SK-N-SH treated with all-trans-retinoic acid at 6 μM for 48 hours (cell line): ENCODE results near the gene ALMS1.
"Not testable (repeated sequence)": the region's sequence is repeated elsewhere in the genome, so short reads cannot be mapped to it uniquely, and the experiment has no call there.

Source experiments
- ATAC-seq: fragments of 200-7000 bp; cut with Tn5 transposase; 3 replicates; pipeline ENCODE4 v1.9.1; 2020; ENCODE audit warnings: mild to moderate bottlenecking, moderate library complexity
- ARNTL ChIP-seq: fragments of 450-650 bp; formaldehyde crosslinking; IDR thresholded peaks from 2 replicates; pipeline ENCODE4 v1.5.0; 2020; ENCODE audit warnings: low read depth, mild to moderate bottlenecking, moderate library complexity, borderline replicate concordance
- BACH2 ChIP-seq: fragments of 250-450 bp; sonication (Bioruptor Pico); IDR thresholded peaks from 2 replicates; pipeline ENCODE4 v1.9.0; 2021; ENCODE audit warnings: mild to moderate bottlenecking, borderline replicate concordance
- CSDC2 ChIP-seq: fragments of 250-450 bp; sonication (Bioruptor Pico); IDR thresholded peaks from 2 replicates; pipeline ENCODE4 v1.5.0; 2020; ENCODE audit warnings: mild to moderate bottlenecking, moderate library complexity
- ESRRG ChIP-seq: fragments of 250-450 bp; sonication (Bioruptor Pico); IDR thresholded peaks from 2 replicates; pipeline ENCODE4 v1.6.1; 2021; ENCODE audit warnings: mild to moderate bottlenecking
- GLIS3 ChIP-seq: fragments of 250-450 bp; sonication (Bioruptor Pico); IDR thresholded peaks from 2 replicates; pipeline ENCODE4 v1.5.0; 2020; ENCODE audit warnings: mild to moderate bottlenecking, moderate library complexity
- ISL1 ChIP-seq: fragments of 250-450 bp; sonication (Bioruptor Pico); IDR thresholded peaks from 2 replicates; pipeline ENCODE4 v2.1.2; 2022; ENCODE audit warnings: mild to moderate bottlenecking, moderate library complexity
- OSR1 ChIP-seq: fragments of 250-450 bp; sonication (Bioruptor Pico); IDR thresholded peaks from 2 replicates; pipeline ENCODE4 v1.8.0; 2022; ENCODE audit warnings: moderate library complexity, mild to moderate bottlenecking, inconsistent platforms
- PPARA ChIP-seq: fragments of 250-450 bp; sonication (Bioruptor Pico); IDR thresholded peaks from 2 replicates; pipeline ENCODE4 v1.5.0; 2020; ENCODE audit warnings: mild to moderate bottlenecking, borderline replicate concordance
- RARB ChIP-seq: fragments of 250-450 bp; sonication (Bioruptor Pico); IDR thresholded peaks from 2 replicates; pipeline ENCODE4 v1.8.0; 2021; ENCODE audit warnings: mild to moderate bottlenecking, moderate library complexity
- SNAI2 ChIP-seq: fragments of 250-450 bp; sonication (Bioruptor Pico); IDR thresholded peaks from 2 replicates; pipeline ENCODE4 v1.5.0; 2020; ENCODE audit warnings: mild to moderate bottlenecking, moderate library complexity
- TCF4 ChIP-seq: fragments of 250-450 bp; sonication (Bioruptor Pico); IDR thresholded peaks from 2 replicates; pipeline ENCODE4 v1.8.0; 2021; ENCODE audit warnings: mild to moderate bottlenecking, moderate library complexity, borderline replicate concordance
- TOX ChIP-seq: fragments of 250-450 bp; sonication (Bioruptor Pico); IDR thresholded peaks from 2 replicates; pipeline ENCODE4 v1.8.0; 2021; ENCODE audit warnings: mild to moderate bottlenecking, moderate library complexity, borderline replicate concordance
- ZFP3 ChIP-seq: fragments of 250-450 bp; sonication (Bioruptor Pico); IDR thresholded peaks from 2 replicates; pipeline ENCODE4 v1.5.0; 2020; ENCODE audit warnings: mild to moderate bottlenecking, moderate library complexity
- ZFP30 ChIP-seq: fragments of 450-650 bp; formaldehyde crosslinking; IDR thresholded peaks from 2 replicates; pipeline ENCODE4 v1.5.0; 2022; ENCODE audit warnings: mild to moderate bottlenecking, moderate library complexity
- ZNF565 ChIP-seq: fragments of 450-650 bp; formaldehyde crosslinking; conservative IDR thresholded peaks from 2 replicates; pipeline ENCODE4 v1.5.0; 2020; ENCODE audit warnings: low read depth, mild to moderate bottlenecking, moderate library complexity
- ZNF70 ChIP-seq: fragments of 450-650 bp; formaldehyde crosslinking; IDR thresholded peaks from 2 replicates; pipeline ENCODE4 v1.5.0; 2020; ENCODE audit warnings: mild to moderate bottlenecking, moderate library complexity
- TF ChIP-seq, protein P1 (sequence below): fragments of 250-450 bp; sonication (Bioruptor Pico); IDR thresholded peaks from 2 replicates; pipeline ENCODE4 v1.5.0; 2020; ENCODE audit warnings: mild to moderate bottlenecking, moderate library complexity
- TF ChIP-seq, protein P2 (sequence below): fragments of 250-450 bp; sonication (Bioruptor Pico); IDR thresholded peaks from 2 replicates; pipeline ENCODE4 v1.5.1; 2020; ENCODE audit warnings: low read depth, mild to moderate bottlenecking, moderate library complexity
- TF ChIP-seq, protein P3 (sequence below): fragments of 250-450 bp; sonication (Bioruptor Pico); IDR thresholded peaks from 2 replicates; pipeline ENCODE4 v1.5.1; 2021; ENCODE audit warnings: mild to moderate bottlenecking, moderate library complexity
- TF ChIP-seq, protein P4 (sequence below): fragments of 250-450 bp; sonication (Bioruptor Pico); IDR thresholded peaks from 2 replicates; pipeline ENCODE4 v1.8.0; 2020; ENCODE audit warnings: mild to moderate bottlenecking, moderate library complexity, borderline replicate concordance

ALMS1 gene

DNA sequence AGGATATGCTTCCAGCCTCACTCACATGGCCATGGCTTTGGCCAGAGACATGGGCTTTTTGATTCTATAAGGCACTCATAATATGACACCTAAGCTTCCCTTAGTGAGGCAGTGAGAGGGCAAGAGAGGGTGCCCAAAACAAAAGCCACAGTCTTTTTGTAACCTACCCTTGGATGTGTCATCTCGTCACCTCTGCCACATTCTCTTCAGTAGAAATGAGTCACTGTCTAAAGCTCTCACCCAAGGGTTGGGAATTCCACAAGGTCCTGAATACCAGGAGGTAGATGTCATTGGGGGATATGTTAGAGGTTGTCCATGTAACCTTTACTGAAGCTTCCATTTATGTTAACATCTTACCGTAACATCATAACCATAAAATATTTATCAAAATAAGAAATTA is 108.4 kb downstream of the ALMS1 start (continued):
- TF ChIP-seq, protein P1, sequence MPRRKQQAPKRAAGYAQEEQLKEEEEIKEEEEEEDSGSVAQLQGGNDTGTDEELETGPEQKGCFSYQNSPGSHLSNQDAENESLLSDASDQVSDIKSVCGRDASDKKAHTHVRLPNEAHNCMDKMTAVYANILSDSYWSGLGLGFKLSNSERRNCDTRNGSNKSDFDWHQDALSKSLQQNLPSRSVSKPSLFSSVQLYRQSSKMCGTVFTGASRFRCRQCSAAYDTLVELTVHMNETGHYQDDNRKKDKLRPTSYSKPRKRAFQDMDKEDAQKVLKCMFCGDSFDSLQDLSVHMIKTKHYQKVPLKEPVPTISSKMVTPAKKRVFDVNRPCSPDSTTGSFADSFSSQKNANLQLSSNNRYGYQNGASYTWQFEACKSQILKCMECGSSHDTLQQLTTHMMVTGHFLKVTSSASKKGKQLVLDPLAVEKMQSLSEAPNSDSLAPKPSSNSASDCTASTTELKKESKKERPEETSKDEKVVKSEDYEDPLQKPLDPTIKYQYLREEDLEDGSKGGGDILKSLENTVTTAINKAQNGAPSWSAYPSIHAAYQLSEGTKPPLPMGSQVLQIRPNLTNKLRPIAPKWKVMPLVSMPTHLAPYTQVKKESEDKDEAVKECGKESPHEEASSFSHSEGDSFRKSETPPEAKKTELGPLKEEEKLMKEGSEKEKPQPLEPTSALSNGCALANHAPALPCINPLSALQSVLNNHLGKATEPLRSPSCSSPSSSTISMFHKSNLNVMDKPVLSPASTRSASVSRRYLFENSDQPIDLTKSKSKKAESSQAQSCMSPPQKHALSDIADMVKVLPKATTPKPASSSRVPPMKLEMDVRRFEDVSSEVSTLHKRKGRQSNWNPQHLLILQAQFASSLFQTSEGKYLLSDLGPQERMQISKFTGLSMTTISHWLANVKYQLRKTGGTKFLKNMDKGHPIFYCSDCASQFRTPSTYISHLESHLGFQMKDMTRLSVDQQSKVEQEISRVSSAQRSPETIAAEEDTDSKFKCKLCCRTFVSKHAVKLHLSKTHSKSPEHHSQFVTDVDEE (CRISPR knock-in tag), result no peak
- no peak for TF ChIP-seq ZNF565
- TF ChIP-seq ISL1 (CRISPR knock-in tag), result no peak
- TF ChIP-seq, protein P2, sequence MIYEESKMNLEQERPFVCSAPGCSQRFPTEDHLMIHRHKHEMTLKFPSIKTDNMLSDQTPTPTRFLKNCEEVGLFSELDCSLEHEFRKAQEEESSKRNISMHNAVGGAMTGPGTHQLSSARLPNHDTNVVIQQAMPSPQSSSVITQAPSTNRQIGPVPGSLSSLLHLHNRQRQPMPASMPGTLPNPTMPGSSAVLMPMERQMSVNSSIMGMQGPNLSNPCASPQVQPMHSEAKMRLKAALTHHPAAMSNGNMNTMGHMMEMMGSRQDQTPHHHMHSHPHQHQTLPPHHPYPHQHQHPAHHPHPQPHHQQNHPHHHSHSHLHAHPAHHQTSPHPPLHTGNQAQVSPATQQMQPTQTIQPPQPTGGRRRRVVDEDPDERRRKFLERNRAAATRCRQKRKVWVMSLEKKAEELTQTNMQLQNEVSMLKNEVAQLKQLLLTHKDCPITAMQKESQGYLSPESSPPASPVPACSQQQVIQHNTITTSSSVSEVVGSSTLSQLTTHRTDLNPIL (CRISPR knock-in tag), result no peak
- TF ChIP-seq TCF4 (CRISPR knock-in tag), result no peak
- no peak for TF ChIP-seq ARNTL

DNA sequence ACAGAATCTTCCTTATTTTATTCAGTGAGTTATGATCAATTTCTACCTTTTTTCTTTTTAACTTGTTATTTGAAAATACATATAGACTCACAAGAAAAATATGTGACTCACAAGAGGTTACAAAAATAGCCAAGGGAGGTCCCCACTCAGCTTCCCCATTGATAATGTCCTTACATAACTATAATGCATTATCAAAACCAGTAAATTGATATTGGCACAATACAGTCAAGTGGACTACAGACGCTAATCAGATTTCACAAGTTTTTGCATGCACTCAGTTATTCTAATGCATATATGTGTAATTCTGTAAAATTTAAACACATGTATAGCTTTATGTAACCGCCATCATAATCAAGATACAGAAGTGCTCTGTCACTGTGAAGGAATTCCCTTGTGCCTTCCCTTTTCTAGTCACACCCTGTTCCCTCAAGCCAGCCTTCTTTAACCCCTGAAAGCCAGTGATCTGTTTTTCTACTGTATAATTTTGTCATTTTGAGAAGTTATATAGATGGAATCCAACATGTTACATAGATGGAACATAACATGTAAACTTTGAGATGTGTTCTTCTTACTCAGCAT is 118.4 kb downstream of the ALMS1 start:
- TF ChIP-seq TCF4 (CRISPR knock-in tag) (no peak), CSDC2 (CRISPR knock-in tag) (no peak), ZNF70 (no peak), ISL1 (CRISPR knock-in tag) (no peak), PPARA (CRISPR knock-in tag) (no peak), ZNF565 (no peak), RARB (no peak), ARNTL (no peak)
- TF ChIP-seq, protein P1 (CRISPR knock-in tag), result no peak
- TF ChIP-seq, all 23 proteins: peak for 0
- ATAC-seq, result no peak

DNA sequence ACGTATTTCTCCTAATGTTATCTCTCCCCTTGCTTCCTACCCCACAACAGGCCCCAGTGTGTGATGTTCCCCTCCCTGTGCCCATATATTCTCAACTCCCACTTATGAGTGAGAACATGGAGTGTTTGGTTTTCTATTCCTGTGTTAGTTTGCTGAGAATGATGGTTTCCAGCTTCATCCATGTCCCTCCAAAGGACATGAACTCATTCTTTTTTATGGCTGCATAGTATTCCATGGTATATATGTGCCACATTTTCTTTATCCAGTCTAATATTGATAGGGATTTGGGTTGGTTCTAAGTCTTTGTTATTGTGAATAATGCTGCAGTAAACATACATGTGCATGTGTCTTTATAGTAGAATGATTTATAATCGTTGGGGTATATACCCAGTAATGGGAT is 119.2 kb downstream of the ALMS1 start:
- not testable (repeated sequence) for ATAC-seq

DNA sequence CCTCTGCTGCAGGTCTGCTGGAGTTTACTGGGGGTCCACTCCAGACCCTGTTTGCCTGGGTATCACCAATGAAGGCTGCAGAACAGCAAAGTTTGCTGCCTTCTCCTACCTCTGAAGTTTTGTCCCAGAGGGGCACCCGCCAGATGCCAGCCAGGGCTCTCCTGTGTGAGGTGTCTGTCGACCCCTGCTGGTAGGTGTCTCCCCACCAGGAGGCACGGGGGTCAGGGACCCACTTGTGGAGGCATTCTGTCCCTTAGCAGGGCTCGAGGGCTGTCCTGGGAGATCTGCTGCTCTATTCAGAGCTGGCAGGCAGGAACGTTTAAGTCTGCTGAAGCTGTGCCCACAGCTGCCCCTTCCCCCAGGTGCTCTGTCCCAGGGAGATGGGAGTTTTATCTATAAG is 124.8 kb downstream of the ALMS1 start:
- not testable (repeated sequence) for ATAC-seq

DNA sequence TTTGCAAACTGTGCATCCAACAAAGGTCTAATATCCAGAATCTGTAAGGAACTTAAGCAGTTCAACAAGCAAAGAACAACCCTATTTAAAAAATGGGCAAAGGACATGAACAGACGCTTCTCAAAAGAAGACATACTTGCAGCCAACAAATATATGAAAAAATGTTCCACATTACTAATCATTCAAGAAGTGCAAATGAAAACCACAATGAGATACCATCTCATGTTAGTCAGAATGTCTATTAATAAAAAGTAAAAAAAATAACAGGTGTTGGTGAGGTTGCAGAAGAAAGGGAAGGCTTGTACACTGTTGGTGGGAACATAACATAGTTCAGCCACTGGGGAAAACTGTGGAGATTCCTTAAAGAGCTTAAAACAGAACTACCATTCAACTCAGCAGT is 130.4 kb downstream of the ALMS1 start:
- no peak for ATAC-seq
- TF ChIP-seq ISL1 (CRISPR knock-in tag) (no peak), ESRRG (CRISPR knock-in tag) (no peak), TOX (CRISPR knock-in tag) (no peak), ZFP30 (CRISPR knock-in tag) (no peak), RARB (no peak), ZFP3 (CRISPR knock-in tag) (no peak), BACH2 (CRISPR knock-in tag) (no peak), GLIS3 (CRISPR knock-in tag) (no peak), TCF4 (CRISPR knock-in tag) (no peak), ZNF70 (no peak), OSR1 (no peak), SNAI2 (CRISPR knock-in tag) (no peak), CSDC2 (CRISPR knock-in tag) (no peak), ARNTL (no peak)
- TF ChIP-seq, protein P3, sequence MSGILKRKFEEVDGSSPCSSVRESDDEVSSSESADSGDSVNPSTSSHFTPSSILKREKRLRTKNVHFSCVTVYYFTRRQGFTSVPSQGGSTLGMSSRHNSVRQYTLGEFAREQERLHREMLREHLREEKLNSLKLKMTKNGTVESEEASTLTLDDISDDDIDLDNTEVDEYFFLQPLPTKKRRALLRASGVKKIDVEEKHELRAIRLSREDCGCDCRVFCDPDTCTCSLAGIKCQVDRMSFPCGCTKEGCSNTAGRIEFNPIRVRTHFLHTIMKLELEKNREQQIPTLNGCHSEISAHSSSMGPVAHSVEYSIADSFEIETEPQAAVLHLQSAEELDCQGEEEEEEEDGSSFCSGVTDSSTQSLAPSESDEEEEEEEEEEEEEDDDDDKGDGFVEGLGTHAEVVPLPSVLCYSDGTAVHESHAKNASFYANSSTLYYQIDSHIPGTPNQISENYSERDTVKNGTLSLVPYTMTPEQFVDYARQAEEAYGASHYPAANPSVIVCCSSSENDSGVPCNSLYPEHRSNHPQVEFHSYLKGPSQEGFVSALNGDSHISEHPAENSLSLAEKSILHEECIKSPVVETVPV, result no peak
- TF ChIP-seq, protein P2 (CRISPR knock-in tag), result no peak
- TF ChIP-seq, protein P4, sequence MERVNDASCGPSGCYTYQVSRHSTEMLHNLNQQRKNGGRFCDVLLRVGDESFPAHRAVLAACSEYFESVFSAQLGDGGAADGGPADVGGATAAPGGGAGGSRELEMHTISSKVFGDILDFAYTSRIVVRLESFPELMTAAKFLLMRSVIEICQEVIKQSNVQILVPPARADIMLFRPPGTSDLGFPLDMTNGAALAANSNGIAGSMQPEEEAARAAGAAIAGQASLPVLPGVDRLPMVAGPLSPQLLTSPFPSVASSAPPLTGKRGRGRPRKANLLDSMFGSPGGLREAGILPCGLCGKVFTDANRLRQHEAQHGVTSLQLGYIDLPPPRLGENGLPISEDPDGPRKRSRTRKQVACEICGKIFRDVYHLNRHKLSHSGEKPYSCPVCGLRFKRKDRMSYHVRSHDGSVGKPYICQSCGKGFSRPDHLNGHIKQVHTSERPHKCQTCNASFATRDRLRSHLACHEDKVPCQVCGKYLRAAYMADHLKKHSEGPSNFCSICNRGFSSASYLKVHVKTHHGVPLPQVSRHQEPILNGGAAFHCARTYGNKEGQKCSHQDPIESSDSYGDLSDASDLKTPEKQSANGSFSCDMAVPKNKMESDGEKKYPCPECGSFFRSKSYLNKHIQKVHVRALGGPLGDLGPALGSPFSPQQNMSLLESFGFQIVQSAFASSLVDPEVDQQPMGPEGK (CRISPR knock-in tag), result no peak
